HEK293T (cell line): Measurements from ENCODE around the gene OCA2.

Experiments used
- BHLHE40 ChIP-seq: fragments of 450-650 bp; IDR thresholded peaks from 2 replicates; pipeline ENCODE4 v1.6.1; 2016; ENCODE audit warnings: mild to moderate bottlenecking, moderate library complexity, borderline replicate concordance
- CTBP1 ChIP-seq: fragments of 450-650 bp; IDR thresholded peaks from 2 replicates; pipeline ENCODE4 v1.6.1; 2016; ENCODE audit warnings: borderline replicate concordance
- ELF4 ChIP-seq: fragments of 450-650 bp; IDR thresholded peaks from 2 replicates; pipeline ENCODE4 v1.6.1; 2017; ENCODE audit warnings: antibody characterized with exemption
- FOXK2 ChIP-seq: fragments of 450-650 bp; IDR thresholded peaks from 2 replicates; pipeline ENCODE4 v1.6.1; 2016; ENCODE audit warnings: mild to moderate bottlenecking
- FOXM1 ChIP-seq: fragments of 450-650 bp; IDR thresholded peaks from 2 replicates; pipeline ENCODE4 v1.6.1; 2017; ENCODE audit warnings: mild to moderate bottlenecking, borderline replicate concordance
- LEF1 ChIP-seq: fragments of 450-650 bp; IDR thresholded peaks from 2 replicates; pipeline ENCODE4 v1.6.1; 2017; ENCODE audit warnings: mild to moderate bottlenecking, borderline replicate concordance
- SP1 ChIP-seq: fragments of 450-650 bp; IDR thresholded peaks from 2 replicates; pipeline ENCODE4 v1.6.1; 2017

DNA sequence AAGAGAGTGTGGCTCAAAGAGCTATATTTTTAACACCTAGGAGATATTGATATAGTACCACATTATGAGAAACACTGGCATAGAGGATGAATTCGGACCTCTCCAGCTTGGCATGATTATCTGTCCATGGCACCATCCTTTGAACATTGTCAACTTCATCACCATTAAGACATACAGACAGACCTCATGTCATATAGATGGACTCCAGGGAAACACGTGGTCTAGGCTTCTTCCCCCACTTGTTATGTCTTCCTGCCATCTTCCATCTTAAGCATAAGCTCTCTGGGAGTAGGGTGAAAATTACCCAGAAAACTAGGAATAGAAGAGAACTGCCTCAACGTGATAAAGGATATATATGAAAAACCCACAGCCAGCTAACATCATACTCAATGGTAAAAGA is 51.8 kb downstream of the OCA2 start:
- TF ChIP-seq ELF4 (no peak), FOXK2 (no peak), BHLHE40 (no peak), SP1 (no peak), FOXM1 (no peak), CTBP1 (no peak), LEF1 (no peak)
